Ishikawa (cell line): ENCODE measurements around the gene PTP4A2.

Source experiments
- CEBPB ChIP-seq: IDR thresholded peaks from 2 replicates; pipeline ENCODE4 v1.6.1; 2012
- CREB1 ChIP-seq: IDR thresholded peaks from 2 replicates; pipeline ENCODE4 v1.6.1; 2012; ENCODE audit warnings: low read depth
- EGR1 ChIP-seq: IDR thresholded peaks from 2 replicates; pipeline ENCODE4 v1.6.1; 2012
- EP300 ChIP-seq: IDR thresholded peaks from 2 replicates; pipeline ENCODE4 v1.6.1; 2012; ENCODE audit warnings: borderline replicate concordance
- FOXM1 ChIP-seq: IDR thresholded peaks from 2 replicates; pipeline ENCODE4 v1.6.1; 2012; ENCODE audit warnings: low read depth, borderline replicate concordance
- MAX ChIP-seq: IDR thresholded peaks from 2 replicates; pipeline ENCODE4 v1.6.1; 2012
- NFIC ChIP-seq: IDR thresholded peaks from 2 replicates; pipeline ENCODE4 v1.6.1; 2012
- RAD21 ChIP-seq: IDR thresholded peaks from 2 replicates; pipeline ENCODE4 v1.6.1; 2012; ENCODE audit warnings: low read depth
- REST ChIP-seq: IDR thresholded peaks from 2 replicates; pipeline ENCODE4 v1.6.1; 2012; ENCODE audit warnings: low read depth, mild to moderate bottlenecking
- TAF1 ChIP-seq: IDR thresholded peaks from 2 replicates; pipeline ENCODE4 v1.6.1; 2012; ENCODE audit warnings: low read depth, mild to moderate bottlenecking
- TCF12 ChIP-seq: IDR thresholded peaks from 2 replicates; pipeline ENCODE4 v1.6.1; 2012; ENCODE audit warnings: low read depth
- TEAD4 ChIP-seq: IDR thresholded peaks from 2 replicates; pipeline ENCODE4 v1.6.1; 2012
- USF1 ChIP-seq: IDR thresholded peaks from 2 replicates; pipeline ENCODE4 v1.6.1; 2012
- YY1 ChIP-seq: IDR thresholded peaks from 2 replicates; pipeline ENCODE4 v1.6.1; 2012; ENCODE audit warnings: low read depth
- ZBTB7A ChIP-seq: IDR thresholded peaks from 2 replicates; pipeline ENCODE4 v1.6.1; 2012; ENCODE audit warnings: low read depth

PTP4A2 gene

GRCh38 chr1:31952825-31953220 lies 14.7 kb upstream of the PTP4A2 start:
- TF ChIP-seq TEAD4: no peak
- no peak for TF ChIP-seq CEBPB
- no peak for TF ChIP-seq USF1
- TF ChIP-seq EP300: no peak
- TF ChIP-seq CREB1: no peak
- no peak for TF ChIP-seq NFIC
- TF ChIP-seq TAF1: no peak
- no peak for TF ChIP-seq FOXM1
- TF ChIP-seq ZBTB7A: no peak
- no peak for TF ChIP-seq RAD21
- TF ChIP-seq EGR1: no peak
- TF ChIP-seq REST: no peak
- no peak for TF ChIP-seq YY1
- TF ChIP-seq TCF12: no peak
- no peak for TF ChIP-seq MAX

GRCh38 chr1:31951276-31951675 lies 13.1 kb upstream of the PTP4A2 start:
- TF ChIP-seq CREB1: no peak

- TF ChIP-seq ZBTB7A (no peak), TCF12 (no peak), YY1 (no peak), TEAD4 (no peak)
Measured at GRCh38 chr1:31949862-31950261, 11.7 kb upstream of the PTP4A2 start.

- no peak for TF ChIP-seq USF1
Measured at GRCh38 chr1:31944205-31945089, 6.3 kb upstream of the PTP4A2 start.

GRCh38 chr1:31943546-31944184 lies 5.5 kb upstream of the PTP4A2 start:
- TF ChIP-seq MAX (no peak), TEAD4 (no peak), USF1 (no peak), CEBPB (no peak), REST (no peak), YY1 (no peak), TAF1 (no peak), NFIC (no peak), FOXM1 (no peak), CREB1 (no peak), EP300 (no peak), RAD21 (no peak), EGR1 (no peak), ZBTB7A (no peak), TCF12 (no peak)
